ENCODE data around the gene MBNL3. TPM values are rescaled to one million over a fixed set of nuclear protein-coding genes. Genes with fewer than 3 reads are reported as not detected.

The MBNL3 gene
- total and polyA plus RNA-seq, 9 of the 15 experiments (the other 6 are each of a cell fraction or from before 2014, with no cell fraction given) = under 0.01 to 0.25 (median 0.16) TPM

DNA sequence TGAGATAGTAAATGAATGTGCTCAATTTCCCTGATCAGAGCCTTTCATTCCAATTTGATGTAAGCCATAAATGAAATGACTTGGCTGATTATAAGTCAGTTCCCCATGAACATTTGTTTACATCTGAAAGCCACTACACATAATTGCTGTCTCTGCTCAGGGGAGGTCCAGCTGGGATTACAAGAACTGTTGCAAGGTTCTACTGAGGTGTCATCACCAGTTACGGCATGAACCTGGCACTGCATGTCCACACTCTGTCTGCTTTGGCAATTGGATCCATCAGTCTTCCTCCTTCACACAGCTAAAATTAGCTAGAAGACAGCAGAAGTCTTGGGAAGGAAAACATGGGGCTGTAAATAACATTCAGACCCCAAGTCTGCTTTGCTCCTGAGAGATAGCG is 12.8 kb upstream of the MBNL3 start (continued):
- TF ChIP-seq, protein P1, sequence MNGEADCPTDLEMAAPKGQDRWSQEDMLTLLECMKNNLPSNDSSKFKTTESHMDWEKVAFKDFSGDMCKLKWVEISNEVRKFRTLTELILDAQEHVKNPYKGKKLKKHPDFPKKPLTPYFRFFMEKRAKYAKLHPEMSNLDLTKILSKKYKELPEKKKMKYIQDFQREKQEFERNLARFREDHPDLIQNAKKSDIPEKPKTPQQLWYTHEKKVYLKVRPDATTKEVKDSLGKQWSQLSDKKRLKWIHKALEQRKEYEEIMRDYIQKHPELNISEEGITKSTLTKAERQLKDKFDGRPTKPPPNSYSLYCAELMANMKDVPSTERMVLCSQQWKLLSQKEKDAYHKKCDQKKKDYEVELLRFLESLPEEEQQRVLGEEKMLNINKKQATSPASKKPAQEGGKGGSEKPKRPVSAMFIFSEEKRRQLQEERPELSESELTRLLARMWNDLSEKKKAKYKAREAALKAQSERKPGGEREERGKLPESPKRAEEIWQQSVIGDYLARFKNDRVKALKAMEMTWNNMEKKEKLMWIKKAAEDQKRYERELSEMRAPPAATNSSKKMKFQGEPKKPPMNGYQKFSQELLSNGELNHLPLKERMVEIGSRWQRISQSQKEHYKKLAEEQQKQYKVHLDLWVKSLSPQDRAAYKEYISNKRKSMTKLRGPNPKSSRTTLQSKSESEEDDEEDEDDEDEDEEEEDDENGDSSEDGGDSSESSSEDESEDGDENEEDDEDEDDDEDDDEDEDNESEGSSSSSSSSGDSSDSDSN (IDR thresholded peaks at IDR 0.05; ENCODE audit: borderline replicate concordance in 1 of 2, low read depth in 2 of 2, low read length in 2 of 2) = no peak
- TF ChIP-seq SMAD4 (CRISPR knock-in tag; conservative IDR thresholded peaks at IDR 0.05) (no peak), ZBTB1 (CRISPR knock-in tag; IDR thresholded peaks at IDR 0.05; ENCODE audit: borderline replicate concordance, low read depth) (no peak)

DNA sequence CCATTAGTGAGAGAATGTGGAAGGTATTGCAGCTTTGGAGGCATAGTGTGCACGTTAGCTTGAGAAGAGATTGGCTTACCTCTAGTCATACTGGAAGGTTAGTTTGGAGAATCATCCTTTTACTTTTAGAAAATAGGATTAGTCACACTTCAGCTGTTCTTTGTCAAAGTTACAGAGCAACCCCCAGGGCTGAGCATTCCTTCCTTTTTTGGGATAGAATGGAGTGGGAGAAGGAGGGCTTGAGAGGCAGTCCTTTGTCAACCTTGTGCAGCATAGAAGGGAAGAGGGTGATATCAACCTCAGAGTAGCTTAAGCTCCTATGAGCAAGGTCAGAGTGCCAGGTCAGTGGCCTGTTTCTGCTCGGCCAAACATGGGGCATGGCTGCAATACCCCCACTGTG is 8.6 kb upstream of the MBNL3 start:
- H3K36me3 ChIP-seq (ENCODE audit: control insufficient read depth, insufficient read depth, low read length) = no peaks in the 10 kb centered on the region
- FAIRE-seq = no peak
- no TSS peak for BruUV-seq (replicated peaks)
- H3K27ac ChIP-seq (ENCODE audit: extremely low read depth, low read depth, low read length) = no peak overlapping the region
- no peaks in the 10 kb centered on the region for H3K27me3 ChIP-seq (ENCODE audit: control insufficient read depth in 2 of 2, insufficient read depth in 2 of 2, low read length in 2 of 2)
- CTCF ChIA-PET (ENCODE audit: low intra/inter-chr PET ratio) = no interaction called here
- TF ChIP-seq ZNF124 (CRISPR knock-in tag; IDR thresholded peaks at IDR 0.05) (no peak), MEF2A (IDR thresholded peaks at IDR 0.05; ENCODE audit: control insufficient read depth, low read depth, low read length) (no peak), BCL6 (CRISPR knock-in tag; IDR thresholded peaks at IDR 0.05) (no peak), DMBX1 (CRISPR knock-in tag; IDR thresholded peaks at IDR 0.05; ENCODE audit: borderline replicate concordance) (no peak), CHD2 (IDR thresholded peaks at IDR 0.05; ENCODE audit: low read depth, low read length) (no peak), RBFOX2 (IDR thresholded peaks at IDR 0.05; ENCODE audit: low read depth, low read length) (no peak), SREBF2 (CRISPR knock-in tag; IDR thresholded peaks at IDR 0.05) (no peak), RNF219 (CRISPR knock-in tag; IDR thresholded peaks at IDR 0.05) (no peak)
- TF ChIP-seq, protein P2, sequence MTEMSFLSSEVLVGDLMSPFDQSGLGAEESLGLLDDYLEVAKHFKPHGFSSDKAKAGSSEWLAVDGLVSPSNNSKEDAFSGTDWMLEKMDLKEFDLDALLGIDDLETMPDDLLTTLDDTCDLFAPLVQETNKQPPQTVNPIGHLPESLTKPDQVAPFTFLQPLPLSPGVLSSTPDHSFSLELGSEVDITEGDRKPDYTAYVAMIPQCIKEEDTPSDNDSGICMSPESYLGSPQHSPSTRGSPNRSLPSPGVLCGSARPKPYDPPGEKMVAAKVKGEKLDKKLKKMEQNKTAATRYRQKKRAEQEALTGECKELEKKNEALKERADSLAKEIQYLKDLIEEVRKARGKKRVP (CRISPR knock-in tag; IDR thresholded peaks at IDR 0.05) = no peak
- H3K4me1 ChIP-seq (replicated peaks in 1 of 2; ENCODE audit: control insufficient read depth in 2 of 2, insufficient read depth in 2 of 2, low read length in 2 of 2) = no peaks in the 10 kb centered on the region
- H3K9me1 ChIP-seq (ENCODE audit: control insufficient read depth, insufficient read depth, low read length) = no peaks in the 10 kb centered on the region
- intact Hi-C loops (cut with micrococcal nuclease) (no loop called here), in situ Hi-C loops (cut with MboI) (no loop called here)
- no peak overlapping the region for H3K9ac ChIP-seq (ENCODE audit: insufficient read depth in 1 of 2, low read depth in 2 of 2, low read length in 2 of 2)
- H3K79me2 ChIP-seq (ENCODE audit: control insufficient read depth, insufficient read depth, low read length) = no peaks in the 10 kb centered on the region
- no peaks in the 10 kb centered on the region for H4K20me1 ChIP-seq (replicated peaks; ENCODE audit: control insufficient read depth, insufficient read depth, low read length)
- ATAC-seq = no peak
- no peak for DNase-seq (ENCODE audit: extremely low read depth in 1 of 4, low spot score in 3 of 4)
- H2AFZ ChIP-seq (ENCODE audit: low read depth, low read length) = no peak overlapping the region
- no peak overlapping the region for H3K4me3 ChIP-seq
- no peak overlapping the region for H3K4me2 ChIP-seq (ENCODE audit: insufficient read depth, low read length)
- no peaks in the 10 kb centered on the region for H3K9me3 ChIP-seq (replicated peaks; ENCODE audit: control insufficient read depth, insufficient read depth, low read depth, low read length)
- 0% methylated on average over 2 of the region's 2 CpGs for WGBS (ENCODE audit: insufficient coverage, low coverage, missing lambda C conversion rate)
- POLR2A ChIA-PET = interaction anchor here (1.3 kb wide), 1 partner anchor 17 kb away, joined by 4 read pairs; no protein-coding TSS in a partner anchor
